BLaER1 (cell line): Measurements from ENCODE around the gene SGK1.
A peak's percentile ranks its signal among the peaks of the same experiment; 100 is the strongest.
"Not testable (repeated sequence)": the region's sequence is repeated elsewhere in the genome, so short reads cannot be mapped to it uniquely, and the experiment has no call there.

Experiments used
- H3K27ac ChIP-seq: shearing (Covaris generic); formaldehyde crosslinking; 2 replicates; pipeline ENCODE4 v1.8.1; 2022
- H3K27me3 ChIP-seq: shearing (Covaris generic); formaldehyde crosslinking; 2 replicates; pipeline ENCODE4 v1.8.1; 2022
- H3K36me3 ChIP-seq: shearing (Covaris generic); formaldehyde crosslinking; 2 replicates; pipeline ENCODE4 v1.8.1; 2022
- H3K4me1 ChIP-seq: shearing (Covaris generic); formaldehyde crosslinking; 2 replicates; pipeline ENCODE4 v1.8.1; 2022
- H3K4me2 ChIP-seq: shearing (Covaris generic); formaldehyde crosslinking; 2 replicates; pipeline ENCODE4 v1.8.1; 2022
- H3K4me3 ChIP-seq: shearing (Covaris generic); formaldehyde crosslinking; 2 replicates; pipeline ENCODE4 v1.8.1; 2022
- H3K9ac ChIP-seq: shearing (Covaris generic); formaldehyde crosslinking; 2 replicates; pipeline ENCODE4 v1.8.1; 2022
- H3K9me3 ChIP-seq: shearing (Covaris generic); formaldehyde crosslinking; 2 replicates; pipeline ENCODE4 v1.8.1; 2022
- H4K20me1 ChIP-seq: shearing (Covaris generic); formaldehyde crosslinking; 2 replicates; pipeline ENCODE4 v1.8.1; 2022
- Cebpa-rat ChIP-seq: shearing (Covaris generic); IDR thresholded peaks from 2 replicates; pipeline ENCODE4 v1.8.1; 2022

SGK1 gene

GRCh38 chr6:134199848-134200606 lies 117.9 kb downstream of the SGK1 start:
- no peaks in the 10 kb centered on the region for H4K20me1 ChIP-seq
- H3K4me1 ChIP-seq, result peaks cover 10% of the 10 kb centered on the region; the same call in 1 of the 2 replicates
- no peaks in the 10 kb centered on the region for H3K27me3 ChIP-seq
- no peak overlapping the region for H3K9ac ChIP-seq
- H3K27ac ChIP-seq, result no peak overlapping the region
- no peak for TF ChIP-seq Cebpa-rat
- H3K4me2 ChIP-seq, result no peak overlapping the region
- H3K36me3 ChIP-seq, result peaks cover 47% of the 10 kb centered on the region
- peaks cover 19% of the 10 kb centered on the region for H3K9me3 ChIP-seq
- H3K4me3 ChIP-seq, result no peak overlapping the region

- H3K27me3 ChIP-seq, result no peaks in the 10 kb centered on the region
- no peak overlapping the region for H3K4me3 ChIP-seq
- no peak overlapping the region for H3K4me2 ChIP-seq
- H3K9ac ChIP-seq, result no peak overlapping the region
- H3K36me3 ChIP-seq, result peaks cover 43% of the 10 kb centered on the region
- H3K4me1 ChIP-seq, result peaks cover 10% of the 10 kb centered on the region; the same call in 1 of the 2 replicates
- H3K9me3 ChIP-seq, result peaks cover 3% of the 10 kb centered on the region; the same call in 1 of the 2 replicates
- H4K20me1 ChIP-seq, result no peaks in the 10 kb centered on the region
- H3K27ac ChIP-seq, result no peak overlapping the region
- no peak for TF ChIP-seq Cebpa-rat
Observed at GRCh38 chr6:134198093-134198492, 119.8 kb downstream of the SGK1 start.

- not testable (repeated sequence) for H3K4me3 ChIP-seq, H3K4me2 ChIP-seq, H3K27me3 ChIP-seq, H3K27ac ChIP-seq, H3K9me3 ChIP-seq, H3K9ac ChIP-seq, H4K20me1 ChIP-seq
- peaks cover 10% of the 10 kb centered on the region; the same call in 1 of the 2 replicates for H3K4me1 ChIP-seq
- peaks cover 40% of the 10 kb centered on the region for H3K36me3 ChIP-seq
Observed at GRCh38 chr6:134197685-134198084, 120.2 kb downstream of the SGK1 start.

GRCh38 chr6:134196568-134197193 lies 121.2 kb downstream of the SGK1 start:
- H3K4me1 ChIP-seq, result peaks cover 10% of the 10 kb centered on the region; the same call in 1 of the 2 replicates
- no peak overlapping the region for H3K9ac ChIP-seq
- H3K36me3 ChIP-seq, result peaks cover 36% of the 10 kb centered on the region
- no peaks in the 10 kb centered on the region for H4K20me1 ChIP-seq
- H3K4me2 ChIP-seq, result peak overlapping the region; percentile 43
- H3K27me3 ChIP-seq, result no peaks in the 10 kb centered on the region
- TF ChIP-seq Cebpa-rat, result no peak
- H3K4me3 ChIP-seq, result no peak overlapping the region
- H3K27ac ChIP-seq, result no peak overlapping the region
- H3K9me3 ChIP-seq, result peaks cover 8% of the 10 kb centered on the region; the same call in 1 of the 2 replicates

- H3K9ac ChIP-seq, result no peak overlapping the region
- H3K27me3 ChIP-seq, result no peaks in the 10 kb centered on the region
Observed at GRCh38 chr6:134195985-134196384, 121.9 kb downstream of the SGK1 start.

GRCh38 chr6:134195164-134195906 lies 122.6 kb downstream of the SGK1 start:
- Histone ChIP-seq H3K4me3 (no peak overlapping the region), H4K20me1 (no peaks in the 10 kb centered on the region), H3K4me2 (no peak overlapping the region), H3K9me3 (peaks cover 8% of the 10 kb centered on the region; the same call in 1 of the 2 replicates), H3K27ac (no peak overlapping the region), H3K36me3 (peaks cover 36% of the 10 kb centered on the region), H3K9ac (no peak overlapping the region), H3K4me1 (peaks cover 23% of the 10 kb centered on the region), H3K27me3 (no peaks in the 10 kb centered on the region)
- no peak for TF ChIP-seq Cebpa-rat

More at GRCh38 chr6:134195985-134196384, 121.9 kb downstream of the SGK1 start:
- Histone ChIP-seq H3K4me1 (peaks cover 16% of the 10 kb centered on the region; the same call in 1 of the 2 replicates), H3K9me3 (peaks cover 8% of the 10 kb centered on the region; the same call in 1 of the 2 replicates), H3K36me3 (peaks cover 36% of the 10 kb centered on the region), H3K27ac (no peak overlapping the region), H4K20me1 (no peaks in the 10 kb centered on the region), H3K4me2 (no peak overlapping the region), H3K4me3 (no peak overlapping the region)
- no peak for TF ChIP-seq Cebpa-rat

- Histone ChIP-seq H3K27me3 (no peaks in the 10 kb centered on the region), H3K4me2 (no peak overlapping the region), H3K4me1 (peaks cover 32% of the 10 kb centered on the region), H3K27ac (no peak overlapping the region), H3K9me3 (peaks cover 8% of the 10 kb centered on the region; the same call in 1 of the 2 replicates), H3K36me3 (peaks cover 26% of the 10 kb centered on the region), H4K20me1 (no peaks in the 10 kb centered on the region), H3K9ac (no peak overlapping the region), H3K4me3 (no peak overlapping the region)
- TF ChIP-seq Cebpa-rat, result no peak
Observed at GRCh38 chr6:134193536-134194498, 124.1 kb downstream of the SGK1 start.

- not testable (repeated sequence) for H3K4me3 ChIP-seq, H3K4me2 ChIP-seq, H3K9me3 ChIP-seq, H4K20me1 ChIP-seq, H3K9ac ChIP-seq, H3K27ac ChIP-seq, H3K27me3 ChIP-seq
- Histone ChIP-seq H3K4me1 (peaks cover 32% of the 10 kb centered on the region), H3K36me3 (peaks cover 26% of the 10 kb centered on the region)
Observed at GRCh38 chr6:134192609-134193008, 125.3 kb downstream of the SGK1 start.

GRCh38 chr6:134190883-134191282 lies 127.0 kb downstream of the SGK1 start:
- Histone ChIP-seq H3K27me3 (no peaks in the 10 kb centered on the region), H3K4me3 (no peak overlapping the region), H4K20me1 (no peaks in the 10 kb centered on the region), H3K9ac (no peak overlapping the region), H3K9me3 (peaks cover 8% of the 10 kb centered on the region; the same call in 1 of the 2 replicates), H3K27ac (no peak overlapping the region), H3K4me1 (peaks cover 21% of the 10 kb centered on the region), H3K4me2 (peak overlapping the region; percentile 38; the same call in 1 of the 2 replicates), H3K36me3 (peaks cover 31% of the 10 kb centered on the region)
- no peak for TF ChIP-seq Cebpa-rat
